ENCODE measurements around the gene PIGZ. TPM values are rescaled to one million over a fixed set of nuclear protein-coding genes. Genes with fewer than 3 reads are reported as not detected.

PIGZ gene
- polyA plus RNA-seq, 1 donor from 2014 or later: 2.1 TPM

GRCh38 chr3:197006860-197007259 lies 38.2 kb upstream of the PIGZ start:
- H3K27ac Mint-ChIP-seq: no peak overlapping the region
- H3K4me1 Mint-ChIP-seq: peaks cover 5 to 7% (median 5%) of the 10 kb centered on the region in 3 donors
- no peaks in the 10 kb centered on the region for H3K9me3 Mint-ChIP-seq
- peaks cover 6% of the 10 kb centered on the region for H3K27me3 Mint-ChIP-seq
- H3K36me3 Mint-ChIP-seq: no peaks in the 10 kb centered on the region
- H3K4me3 Mint-ChIP-seq: no peak overlapping the region

DNA sequence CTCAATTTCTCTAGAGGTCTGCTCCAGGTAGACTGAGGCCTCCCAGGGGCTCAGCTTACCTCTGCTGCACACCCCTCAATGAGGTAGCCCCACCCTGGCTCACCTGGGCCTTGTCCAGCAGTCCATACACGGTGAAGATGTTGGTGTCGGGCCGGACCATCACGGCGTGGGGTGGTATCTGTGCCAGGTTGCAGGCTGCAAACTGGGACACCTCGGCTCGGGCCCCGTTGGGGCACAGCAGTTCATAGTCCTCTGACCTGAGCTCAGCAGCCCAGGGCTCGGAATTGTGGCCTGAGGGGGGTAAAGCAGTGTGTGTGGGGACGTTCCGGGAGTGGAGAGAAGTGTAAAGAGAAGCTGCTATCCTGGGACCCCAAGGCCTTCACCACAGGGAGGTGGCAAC lies 37.8 kb upstream of the PIGZ start:
- peaks cover 5 to 10% (median 6%) of the 10 kb centered on the region in 3 donors for H3K4me1 Mint-ChIP-seq
- no peak overlapping the region for H3K27ac Mint-ChIP-seq
- H3K27me3 Mint-ChIP-seq: peaks cover 6% of the 10 kb centered on the region
- no peaks in the 10 kb centered on the region for H3K36me3 Mint-ChIP-seq
- no peak overlapping the region for H3K4me3 Mint-ChIP-seq
- no peaks in the 10 kb centered on the region for H3K9me3 Mint-ChIP-seq

GRCh38 chr3:197003461-197004385 lies 35.1 kb upstream of the PIGZ start:
- peak overlapping the region; percentile 41 to 71 (median 64) for H3K27ac Mint-ChIP-seq
- no peaks in the 10 kb centered on the region for H3K36me3 Mint-ChIP-seq
- H3K9me3 Mint-ChIP-seq: no peaks in the 10 kb centered on the region
- H3K27me3 Mint-ChIP-seq: peaks cover 6% of the 10 kb centered on the region
- H3K4me1 Mint-ChIP-seq: peaks cover 5 to 10% (median 9%) of the 10 kb centered on the region in 3 donors
- peak overlapping the region; percentile 83 to 94 (median 88) for H3K4me3 Mint-ChIP-seq

GRCh38 chr3:197002701-197003454 lies 34.2 kb upstream of the PIGZ start:
- peak overlapping the region in 1 of 4 donors; percentile 84 for H3K4me3 Mint-ChIP-seq
- H3K27ac Mint-ChIP-seq: peak overlapping the region in 1 of 3 donors; percentile 71
- no peaks in the 10 kb centered on the region for H3K36me3 Mint-ChIP-seq
- no peaks in the 10 kb centered on the region for H3K9me3 Mint-ChIP-seq
- peaks cover 5 to 10% (median 9%) of the 10 kb centered on the region in 3 donors for H3K4me1 Mint-ChIP-seq
- peaks cover 6% of the 10 kb centered on the region for H3K27me3 Mint-ChIP-seq

DNA sequence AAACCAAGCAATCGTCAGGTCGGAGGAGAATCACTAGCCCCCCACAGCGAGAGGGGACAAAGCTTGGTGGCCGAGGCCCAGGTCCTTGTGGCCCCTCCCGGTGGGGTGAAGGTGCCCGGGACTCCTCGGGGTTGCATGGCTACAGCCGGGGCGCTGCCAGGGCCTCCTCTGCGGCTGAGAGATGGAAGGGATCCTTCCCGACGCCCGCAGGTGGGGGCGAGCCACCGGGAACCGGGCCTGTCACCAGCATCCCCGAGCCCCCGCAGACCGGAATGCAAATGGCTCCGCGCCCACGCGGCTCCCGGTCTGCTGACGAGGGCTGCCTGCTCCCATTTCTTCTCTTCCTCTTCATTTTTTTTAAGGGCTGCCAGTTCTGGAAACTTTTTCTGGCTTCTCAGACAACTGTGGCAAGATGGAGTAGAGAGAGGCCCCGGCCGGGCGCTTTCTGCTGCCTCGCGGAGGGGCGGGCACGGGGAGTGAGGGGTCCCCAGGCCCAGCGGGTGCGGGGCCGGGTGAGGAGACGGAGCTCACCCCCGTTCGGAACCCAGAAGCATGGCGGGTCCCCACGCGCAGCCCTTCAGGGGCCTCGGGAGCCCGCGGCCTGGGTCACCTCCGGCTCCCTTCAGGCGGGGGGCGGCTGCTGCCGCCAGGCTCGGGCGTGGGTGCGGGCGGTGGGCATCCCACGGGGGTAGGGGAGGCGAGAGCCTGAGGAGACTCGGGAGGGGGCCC lies 33.5 kb upstream of the PIGZ start:
- Mint-ChIP-seq H3K36me3 (no peaks in the 10 kb centered on the region), H3K9me3 (no peaks in the 10 kb centered on the region), H3K4me1 (peaks cover 5 to 10% (median 9%) of the 10 kb centered on the region in 3 donors), H3K27me3 (peaks cover 6% of the 10 kb centered on the region), H3K27ac (peak overlapping the region in 2 of 3 donors; percentile 3 to 50), H3K4me3 (peak overlapping the region; percentile 74 to 90 (median 80))

DNA sequence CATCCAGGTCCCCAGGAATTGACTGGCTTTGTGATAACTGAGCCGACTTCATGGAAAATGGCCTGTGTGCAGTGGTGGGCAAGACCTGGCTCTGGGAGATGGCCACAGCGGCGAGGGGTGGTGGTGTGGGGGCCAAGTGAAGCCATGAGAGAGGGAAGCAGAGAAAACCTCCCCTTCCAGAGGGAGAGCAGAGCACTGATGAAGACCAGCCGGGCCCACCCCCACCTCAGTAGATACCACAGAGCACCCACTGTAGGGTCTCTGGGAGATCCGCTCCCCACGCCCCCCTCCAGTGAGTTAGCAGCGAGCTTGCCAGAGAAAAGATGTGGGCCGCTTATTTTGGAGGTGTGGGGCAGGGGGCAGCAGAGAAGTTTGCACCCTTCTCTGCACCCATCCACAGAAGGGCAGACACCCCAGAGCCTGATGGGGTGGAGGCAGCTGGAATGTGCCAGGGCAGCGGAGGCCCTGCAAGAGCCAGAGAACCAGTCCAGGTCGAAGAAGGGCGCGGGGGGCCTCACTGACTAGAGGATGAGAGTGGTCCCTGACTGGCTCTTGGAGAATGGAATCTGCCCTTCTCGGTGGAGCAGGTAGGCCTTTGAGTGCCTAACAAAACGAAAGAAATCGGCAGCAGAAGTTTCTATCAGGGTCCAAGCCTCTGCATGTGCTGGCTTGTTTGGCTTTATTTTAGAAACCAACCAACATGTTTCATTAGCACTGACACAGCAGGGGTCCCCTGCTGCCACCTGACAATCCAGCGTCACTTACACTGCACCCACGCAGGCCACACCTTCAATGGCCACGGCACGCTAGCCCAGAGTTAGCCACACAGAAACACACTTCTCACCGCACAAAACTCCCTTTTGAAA lies 32.7 kb upstream of the PIGZ start:
- H3K4me1 Mint-ChIP-seq: peaks cover 5 to 10% (median 9%) of the 10 kb centered on the region in 3 donors

DNA sequence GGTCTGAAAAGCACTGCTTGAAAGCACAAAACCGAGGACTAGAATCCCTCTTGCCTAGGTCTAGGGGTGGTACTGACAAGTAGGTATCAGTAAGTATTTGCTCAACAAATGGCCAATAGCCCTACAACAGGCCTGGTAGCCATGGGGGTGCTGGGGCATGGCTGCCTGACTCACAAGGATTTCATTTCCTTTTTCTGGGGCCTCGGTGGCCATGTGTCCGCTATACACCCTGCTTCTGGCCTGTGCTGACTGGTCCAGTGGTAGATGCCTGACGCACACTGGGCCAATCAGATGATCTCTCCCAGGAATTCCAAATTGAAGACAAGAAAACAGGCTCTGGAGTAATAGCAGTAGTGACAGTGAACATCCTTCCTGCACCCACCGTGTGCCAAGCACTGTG lies 31.6 kb upstream of the PIGZ start:
- Mint-ChIP-seq H3K27me3 (peaks cover 1% of the 10 kb centered on the region), H3K9me3 (no peaks in the 10 kb centered on the region), H3K36me3 (no peaks in the 10 kb centered on the region), H3K27ac (no peak overlapping the region), H3K4me1 (peaks cover 5 to 10% (median 9%) of the 10 kb centered on the region in 3 donors), H3K4me3 (peak overlapping the region in 1 of 4 donors; percentile 57)

More for the DNA sequence above, 32.7 kb upstream of the PIGZ start:
- Mint-ChIP-seq H3K27ac (peak overlapping the region in 2 of 3 donors; percentile 3 to 50), H3K27me3 (peaks cover 4% of the 10 kb centered on the region), H3K36me3 (no peaks in the 10 kb centered on the region), H3K4me3 (peak overlapping the region; percentile 74 to 90 (median 80)), H3K9me3 (no peaks in the 10 kb centered on the region)

DNA sequence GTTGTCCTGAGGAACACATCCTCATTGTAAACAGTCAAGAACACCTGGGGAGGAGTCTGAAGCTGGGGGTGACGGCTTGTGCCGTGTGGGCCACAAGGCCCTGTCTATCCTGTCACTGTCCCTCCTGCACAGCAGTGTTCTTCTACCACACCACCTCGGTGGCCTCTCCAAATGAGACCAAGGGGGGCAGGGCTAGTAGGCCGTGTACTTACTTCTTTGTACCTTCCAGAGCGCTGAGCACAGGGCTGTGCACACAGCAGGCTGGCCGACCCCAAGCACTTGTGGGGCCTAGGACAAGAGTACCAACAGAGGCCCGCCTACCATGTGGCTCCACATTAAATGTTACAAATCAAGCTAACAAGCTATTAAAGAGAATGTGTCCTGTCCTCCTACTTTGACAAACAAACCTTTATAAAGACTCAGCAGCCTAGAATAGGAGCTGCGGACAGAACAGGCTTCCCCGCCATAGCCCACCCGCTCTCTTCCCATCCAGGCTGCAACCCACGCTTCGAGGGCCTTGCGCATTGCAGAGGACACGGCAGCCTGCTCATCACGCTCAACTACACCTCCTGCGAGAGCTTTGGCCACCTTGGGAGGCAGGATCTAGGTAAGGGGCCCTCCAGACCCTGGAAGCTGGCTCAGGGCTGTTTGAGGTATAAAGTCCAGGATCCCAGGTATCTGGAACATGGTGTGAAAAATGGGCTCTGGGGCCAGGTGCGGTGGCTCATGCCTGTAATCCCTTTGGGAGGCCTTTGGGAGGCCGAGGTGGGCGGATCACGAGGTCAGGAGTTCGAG lies 30.5 kb upstream of the PIGZ start:
- Mint-ChIP-seq H3K27me3 (no peaks in the 10 kb centered on the region), H3K9me3 (no peaks in the 10 kb centered on the region)

DNA sequence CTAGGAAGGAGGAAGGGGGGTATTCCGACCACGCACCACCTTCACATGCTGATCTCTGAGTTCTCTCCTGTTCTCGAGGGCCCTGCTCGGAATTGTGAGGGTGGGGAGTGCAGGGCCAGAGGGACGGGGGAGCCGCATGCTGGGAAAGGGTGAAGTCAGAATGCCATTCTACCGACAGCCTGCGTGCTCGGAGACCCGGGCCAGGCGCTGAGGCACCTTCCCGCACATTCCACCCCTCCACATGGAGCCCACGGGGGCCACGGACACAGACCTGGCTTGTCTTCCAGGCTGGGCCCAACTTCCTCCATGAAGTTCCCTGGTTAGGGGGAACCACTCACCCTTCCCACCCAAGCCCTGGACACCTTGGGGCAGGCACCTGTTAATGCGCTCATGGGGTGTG lies 28.7 kb upstream of the PIGZ start:
- no peak overlapping the region for H3K27ac Mint-ChIP-seq
- H3K27me3 Mint-ChIP-seq: no peaks in the 10 kb centered on the region
- H3K36me3 Mint-ChIP-seq: no peaks in the 10 kb centered on the region
- no peaks in the 10 kb centered on the region for H3K9me3 Mint-ChIP-seq
- H3K4me3 Mint-ChIP-seq: no peak overlapping the region
- peaks cover 0 to 4% (median 3%) of the 10 kb centered on the region in 3 donors for H3K4me1 Mint-ChIP-seq

More for the DNA sequence above, 30.5 kb upstream of the PIGZ start:
- Mint-ChIP-seq H3K4me3 (peak overlapping the region in 1 of 4 donors; percentile 36), H3K36me3 (no peaks in the 10 kb centered on the region), H3K4me1 (peaks cover 0 to 8% (median 7%) of the 10 kb centered on the region in 3 donors), H3K27ac (no peak overlapping the region)

DNA sequence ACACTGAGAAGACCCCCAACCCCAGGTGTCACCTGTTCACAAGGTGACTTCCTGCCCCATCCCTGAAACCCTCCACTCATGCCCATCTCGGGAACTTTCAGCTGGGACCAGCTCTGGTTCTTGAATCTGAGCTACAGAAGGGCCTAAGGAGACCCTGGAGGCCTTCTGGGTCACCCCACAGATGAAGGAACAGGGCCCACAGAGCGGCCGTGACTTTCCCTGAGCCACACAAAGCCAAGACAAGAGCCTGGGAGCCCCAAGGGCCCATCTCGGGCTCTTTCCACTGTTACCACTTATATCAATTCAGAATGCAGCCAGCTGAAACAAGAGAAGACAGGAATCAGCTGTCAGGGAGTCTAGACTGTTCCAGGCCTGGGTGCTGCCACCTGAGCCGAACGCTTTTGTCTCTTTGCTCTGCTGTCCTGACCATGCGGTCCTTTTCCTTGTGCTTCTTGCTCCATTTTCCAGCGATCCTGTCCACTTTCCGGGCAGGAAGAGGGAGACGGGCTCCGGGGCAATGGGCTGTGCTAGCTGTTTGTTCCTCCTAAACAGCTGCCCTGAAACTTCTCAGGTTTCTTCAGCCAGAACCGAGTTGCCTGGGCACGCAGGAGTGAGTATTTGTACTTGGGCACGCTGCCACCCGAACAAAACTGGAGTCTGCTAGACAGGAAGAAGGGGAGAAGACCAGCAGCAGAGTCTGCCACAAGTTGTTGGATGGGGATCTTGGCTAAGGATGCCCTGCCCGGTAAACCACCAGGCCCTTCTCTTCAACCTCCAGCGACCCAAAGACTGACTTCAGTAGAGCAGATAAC lies 28.0 kb upstream of the PIGZ start:
- H3K27me3 Mint-ChIP-seq: no peaks in the 10 kb centered on the region
- H3K27ac Mint-ChIP-seq: no peak overlapping the region
- H3K4me3 Mint-ChIP-seq: peak overlapping the region in 1 of 4 donors; percentile 31
- H3K9me3 Mint-ChIP-seq: no peaks in the 10 kb centered on the region
- H3K36me3 Mint-ChIP-seq: no peaks in the 10 kb centered on the region
- peaks cover 0 to 3% (median 2%) of the 10 kb centered on the region in 3 donors for H3K4me1 Mint-ChIP-seq

DNA sequence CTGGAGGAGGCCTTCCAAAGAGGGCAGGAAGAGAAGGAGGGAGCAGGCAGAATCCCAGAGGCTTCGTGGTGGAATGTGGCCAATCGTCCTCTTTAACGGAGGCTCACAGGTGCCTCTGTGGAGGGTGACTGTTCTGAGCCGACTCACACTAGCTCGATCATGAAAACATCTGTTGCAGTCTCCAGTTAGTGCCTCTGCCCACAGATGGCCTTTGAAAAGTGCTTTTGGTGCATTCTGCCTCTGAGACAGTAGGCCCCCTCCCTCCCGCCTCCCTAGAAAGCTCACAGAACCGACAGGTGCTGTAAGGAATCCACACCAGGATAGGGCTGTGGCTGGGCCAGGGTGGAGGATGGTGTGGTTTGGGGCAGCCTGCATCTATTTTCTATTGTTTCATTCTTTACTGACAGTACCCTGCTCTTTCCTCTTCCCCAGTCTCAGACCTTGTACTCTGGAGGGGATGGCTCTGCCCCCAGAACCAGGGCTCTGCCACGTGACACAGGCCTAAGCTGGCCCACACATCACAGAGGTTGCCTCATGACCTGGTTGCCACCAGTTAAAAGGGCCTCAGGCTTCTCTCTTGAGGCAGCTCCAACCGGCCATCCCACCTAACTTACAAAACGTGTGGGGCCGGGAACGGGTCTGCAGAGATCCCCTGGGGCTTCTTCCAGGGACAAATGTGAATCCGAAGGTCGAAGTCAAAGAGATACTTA lies 27.2 kb upstream of the PIGZ start:
- no peaks in the 10 kb centered on the region for H3K9me3 Mint-ChIP-seq
- peak overlapping the region in 1 of 4 donors; percentile 34 for H3K4me3 Mint-ChIP-seq
- no peaks in the 10 kb centered on the region for H3K36me3 Mint-ChIP-seq
- H3K4me1 Mint-ChIP-seq: no peaks in the 10 kb centered on the region
- H3K27ac Mint-ChIP-seq: no peak overlapping the region
- no peaks in the 10 kb centered on the region for H3K27me3 Mint-ChIP-seq

DNA sequence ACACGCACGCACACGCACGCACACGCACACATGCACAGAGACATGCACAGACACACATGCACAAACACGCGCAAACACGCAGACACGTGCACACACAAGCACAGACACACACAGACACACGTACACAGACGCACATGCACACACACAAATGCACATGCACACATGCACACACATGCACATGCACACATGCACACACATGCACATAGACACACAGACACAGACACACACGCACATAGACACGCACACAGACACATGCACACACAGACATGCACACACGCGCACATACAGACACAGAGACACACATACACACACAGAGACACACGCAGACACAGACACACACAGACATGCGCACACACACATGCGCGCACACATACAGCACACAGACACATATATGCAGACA lies 26.4 kb upstream of the PIGZ start:
- Mint-ChIP-seq H3K4me1 (no peaks in the 10 kb centered on the region), H3K9me3 (no peaks in the 10 kb centered on the region), H3K27ac (no peak overlapping the region), H3K36me3 (no peaks in the 10 kb centered on the region), H3K4me3 (no peak overlapping the region), H3K27me3 (no peaks in the 10 kb centered on the region)
